Kidney epithelial cell (primary cell): ENCODE measurements around the gene RAB37. TPM values are rescaled to one million over a fixed set of nuclear protein-coding genes. Genes with fewer than 3 reads are reported as not detected.

Source experiments
- DNase-seq: peaks from one replicate; pipeline ENCODE4 v3.0.0-alpha.2; 2010; ENCODE audit warnings: low read depth
- H3K27me3 ChIP-seq: 2 replicates; pipeline ENCODE4 v1.6.0; 2011; ENCODE audit warnings: low read length; ENCODE audit not compliant: control insufficient read depth, insufficient read depth
- H3K36me3 ChIP-seq: 2 replicates; pipeline ENCODE4 v1.5.1; 2011; ENCODE audit warnings: low read length; ENCODE audit not compliant: control insufficient read depth, insufficient read depth
- H3K4me3 ChIP-seq: 2 replicates; pipeline ENCODE4 v1.5.1; 2011; ENCODE audit warnings: low read depth, mild to moderate bottlenecking, control low read depth, low read length
- CTCF ChIP-seq: IDR thresholded peaks from 2 replicates; pipeline ENCODE4 v1.5.1; 2011; ENCODE audit warnings: mild to moderate bottlenecking, moderate library complexity, low read length, control low read depth, inconsistent platforms; ENCODE audit not compliant: insufficient read depth, poor library complexity, severe bottlenecking
- total RNA-seq: library from RNA; depleted of rRNA; stranded (reverse); fragments of >200 nt; gene quantifications from 2 replicates; pipeline ENCODE4 v1.2.3, GENCODE V29; 2015

RAB37 gene
- total RNA-seq, 1 donor from 2014 or later, result not detected

- no peak for TF ChIP-seq CTCF
- DNase-seq, result no peak
- Histone ChIP-seq H3K4me3 (no peak overlapping the region), H3K36me3 (no peaks in the 10 kb centered on the region), H3K27me3 (no peaks in the 10 kb centered on the region)
Observed at GRCh38 chr17:74761931-74762330, 24.9 kb downstream of the RAB37 start.

GRCh38 chr17:74763565-74764387 lies 26.7 kb downstream of the RAB37 start:
- TF ChIP-seq CTCF, result no peak
- H3K4me3 ChIP-seq, result no peak overlapping the region
- no peaks in the 10 kb centered on the region for H3K36me3 ChIP-seq
- no peak for DNase-seq
- no peaks in the 10 kb centered on the region for H3K27me3 ChIP-seq

- no peaks in the 10 kb centered on the region for H3K36me3 ChIP-seq
- no peaks in the 10 kb centered on the region for H3K27me3 ChIP-seq
- no peak for DNase-seq
- H3K4me3 ChIP-seq, result no peak overlapping the region
- TF ChIP-seq CTCF, result no peak
Observed at GRCh38 chr17:74764751-74765286, 27.8 kb downstream of the RAB37 start.

- H3K36me3 ChIP-seq, result no peaks in the 10 kb centered on the region
- H3K27me3 ChIP-seq, result no peaks in the 10 kb centered on the region
- H3K4me3 ChIP-seq, result no peak overlapping the region
- TF ChIP-seq CTCF, result no peak
- DNase-seq, result no peak
Observed at GRCh38 chr17:74766413-74766812, 29.4 kb downstream of the RAB37 start.

GRCh38 chr17:74767111-74767516 lies 30.1 kb downstream of the RAB37 start:
- no peak for DNase-seq
- no peak for TF ChIP-seq CTCF
- Histone ChIP-seq H3K27me3 (no peaks in the 10 kb centered on the region), H3K4me3 (no peak overlapping the region), H3K36me3 (no peaks in the 10 kb centered on the region)
